HUES64 (cell line): ENCODE data around the gene SLC13A5.
"Not testable (repeated sequence)": the region's sequence is repeated elsewhere in the genome, so short reads cannot be mapped to it uniquely, and the experiment has no call there.

Source experiments
- H3K27ac ChIP-seq: 2 replicates; pipeline ENCODE4 v1.7.0; 2013; ENCODE audit warnings: low read depth, low read length, inconsistent platforms
- H3K27me3 ChIP-seq: 2 replicates; pipeline ENCODE4 v1.6.1; 2013; ENCODE audit warnings: mild to moderate bottlenecking, low read length; ENCODE audit not compliant: insufficient read depth
- H3K36me3 ChIP-seq: 2 replicates; pipeline ENCODE4 v1.6.1; 2013; ENCODE audit warnings: mild to moderate bottlenecking, low read length; ENCODE audit not compliant: insufficient read depth
- H3K4me1 ChIP-seq: 2 replicates; pipeline ENCODE4 v1.6.1; 2013; ENCODE audit warnings: mild to moderate bottlenecking, low read length, moderate library complexity; ENCODE audit not compliant: insufficient read depth
- H3K4me3 ChIP-seq: 2 replicates; pipeline ENCODE4 v1.5.1; 2013; ENCODE audit warnings: mild to moderate bottlenecking, low read length, moderate library complexity
- H3K9ac ChIP-seq: 2 replicates; pipeline ENCODE4 v1.6.1; 2013; ENCODE audit warnings: mild to moderate bottlenecking, low read depth, low read length
- H3K9me3 ChIP-seq: 2 replicates; pipeline ENCODE4 v1.6.1; 2013; ENCODE audit warnings: low read depth, low read length; ENCODE audit not compliant: insufficient read depth
- WGBS: fragments of 150-250, 120-280 bp; methylation state at CpG from one replicate; pipeline ENCODE4 v1.1.7; 2013; ENCODE audit warnings: missing lambda C conversion rate; 5-methylcytosine and 5-hydroxymethylcytosine counted together

Gene SLC13A5

GRCh38 chr17:6674586-6674985, 38.6 kb downstream of the SLC13A5 start:
- Histone ChIP-seq H3K9me3 (no peaks in the 10 kb centered on the region), H3K27ac (no peak overlapping the region), H3K27me3 (no peaks in the 10 kb centered on the region), H3K36me3 (no peaks in the 10 kb centered on the region), H3K9ac (no peak overlapping the region), H3K4me3 (no peak overlapping the region), H3K4me1 (no peaks in the 10 kb centered on the region)
- WGBS = 94% methylated on average over 13 of the region's 13 CpGs

- Histone ChIP-seq H3K36me3 (no peaks in the 10 kb centered on the region), H3K4me3 (no peak overlapping the region), H3K27ac (no peak overlapping the region), H3K9ac (no peak overlapping the region), H3K4me1 (no peaks in the 10 kb centered on the region), H3K27me3 (no peaks in the 10 kb centered on the region; the same call in 1 of the 2 replicates), H3K9me3 (no peaks in the 10 kb centered on the region)
- 93% methylated on average over 7 of the region's 7 CpGs for WGBS
Measured at GRCh38 chr17:6671431-6671830, 41.7 kb downstream of the SLC13A5 start.

GRCh38 chr17:6670999-6671398, 42.2 kb downstream of the SLC13A5 start:
- Histone ChIP-seq H3K4me3 (no peak overlapping the region), H3K27me3 (no peaks in the 10 kb centered on the region; the same call in 1 of the 2 replicates), H3K36me3 (no peaks in the 10 kb centered on the region), H3K9me3 (no peaks in the 10 kb centered on the region), H3K27ac (no peak overlapping the region), H3K9ac (no peak overlapping the region), H3K4me1 (no peaks in the 10 kb centered on the region)
- 96% methylated on average over 6 of the region's 6 CpGs for WGBS

- peaks cover 2% of the 10 kb centered on the region; the same call in 1 of the 2 replicates for H3K27me3 ChIP-seq
- H3K4me1 ChIP-seq = no peaks in the 10 kb centered on the region
- H3K4me3 ChIP-seq = no peak overlapping the region
- no peak overlapping the region for H3K9ac ChIP-seq
- no peak overlapping the region for H3K27ac ChIP-seq
- 93% methylated on average over 8 of the region's 8 CpGs for WGBS
- H3K9me3 ChIP-seq = no peaks in the 10 kb centered on the region
- H3K36me3 ChIP-seq = no peaks in the 10 kb centered on the region
Measured at GRCh38 chr17:6670571-6670970, 42.6 kb downstream of the SLC13A5 start.

- H3K9me3 ChIP-seq = no peaks in the 10 kb centered on the region
- H3K4me3 ChIP-seq = no peak overlapping the region
- no peaks in the 10 kb centered on the region for H3K36me3 ChIP-seq
- H3K9ac ChIP-seq = no peak overlapping the region
- H3K27me3 ChIP-seq = peaks cover 10% of the 10 kb centered on the region
- 79% methylated on average over 7 of the region's 10 CpGs for WGBS
- H3K27ac ChIP-seq = no peak overlapping the region
- H3K4me1 ChIP-seq = no peaks in the 10 kb centered on the region
Measured at GRCh38 chr17:6669479-6670212, 43.5 kb downstream of the SLC13A5 start.

GRCh38 chr17:6668727-6669425, 44.3 kb downstream of the SLC13A5 start:
- H3K9ac ChIP-seq = no peak overlapping the region
- no peaks in the 10 kb centered on the region for H3K4me1 ChIP-seq
- WGBS = 89% methylated on average over 12 of the region's 14 CpGs
- no peak overlapping the region for H3K4me3 ChIP-seq
- H3K36me3 ChIP-seq = no peaks in the 10 kb centered on the region
- no peak overlapping the region for H3K27ac ChIP-seq
- H3K9me3 ChIP-seq = no peaks in the 10 kb centered on the region
- peaks cover 10% of the 10 kb centered on the region for H3K27me3 ChIP-seq

GRCh38 chr17:6668219-6668618, 45.0 kb downstream of the SLC13A5 start:
- Histone ChIP-seq H3K9me3 (no peaks in the 10 kb centered on the region), H3K4me3 (no peak overlapping the region), H3K4me1 (no peaks in the 10 kb centered on the region), H3K36me3 (no peaks in the 10 kb centered on the region), H3K9ac (no peak overlapping the region), H3K27ac (no peak overlapping the region), H3K27me3 (peaks cover 10% of the 10 kb centered on the region)
- WGBS = 94% methylated on average over 17 of the region's 17 CpGs

- Histone ChIP-seq H3K4me3 (no peak overlapping the region), H3K27ac (no peak overlapping the region), H3K9ac (no peak overlapping the region), H3K36me3 (no peaks in the 10 kb centered on the region), H3K4me1 (no peaks in the 10 kb centered on the region), H3K9me3 (no peaks in the 10 kb centered on the region), H3K27me3 (peaks cover 10% of the 10 kb centered on the region)
- WGBS = 84% methylated on average over 6 of the region's 6 CpGs
Measured at GRCh38 chr17:6667516-6667915, 45.7 kb downstream of the SLC13A5 start.

GRCh38 chr17:6666557-6666956, 46.6 kb downstream of the SLC13A5 start:
- H3K9ac ChIP-seq = no peak overlapping the region
- WGBS = 94% methylated on average over 6 of the region's 6 CpGs
- no peak overlapping the region for H3K27ac ChIP-seq
- peaks cover 11% of the 10 kb centered on the region for H3K27me3 ChIP-seq
- no peaks in the 10 kb centered on the region for H3K4me1 ChIP-seq
- no peak overlapping the region for H3K4me3 ChIP-seq
- no peaks in the 10 kb centered on the region for H3K36me3 ChIP-seq
- no peaks in the 10 kb centered on the region for H3K9me3 ChIP-seq

- no peaks in the 10 kb centered on the region for H3K4me1 ChIP-seq
- H3K27me3 ChIP-seq = peaks cover 12% of the 10 kb centered on the region
- no peak overlapping the region for H3K27ac ChIP-seq
- 29% methylated on average over 9 of the region's 9 CpGs for WGBS
- no peak overlapping the region for H3K4me3 ChIP-seq
- H3K36me3 ChIP-seq = no peaks in the 10 kb centered on the region
- H3K9me3 ChIP-seq = no peaks in the 10 kb centered on the region
- H3K9ac ChIP-seq = no peak overlapping the region
Measured at GRCh38 chr17:6666077-6666521, 47.1 kb downstream of the SLC13A5 start.

- H3K4me1 ChIP-seq, H3K4me3 ChIP-seq, H3K9me3 ChIP-seq, H3K27ac ChIP-seq, H3K36me3 ChIP-seq, H3K9ac ChIP-seq: not testable (repeated sequence)
- H3K27me3 ChIP-seq = peaks cover 26% of the 10 kb centered on the region
- WGBS = 92% methylated on average over 14 of the region's 14 CpGs
Measured at GRCh38 chr17:6663200-6663599, 50.0 kb downstream of the SLC13A5 start.
